Adrenal gland (tissue), 12 donors: ENCODE data around the gene STAT6. TPM values are rescaled to one million over a fixed set of nuclear protein-coding genes. Genes with fewer than 3 reads are reported as not detected.

Source experiments
- DNase-seq, 7 donors: peaks; one replicate each; pipeline ENCODE4 v3.0.0-alpha.2; 2019 to 2020
- H3K27ac ChIP-seq, 5 donors: fragments of 200-600 bp; sonication (generic) in 4 of 5; 1 replicate in 3 of 5; 2 replicates in 2 of 5; pipeline versions ENCODE4 v1.5.1 to v1.8.0; 2016 to 2020; ENCODE audit warnings: mild to moderate bottlenecking in 1 of 5
- H3K27me3 ChIP-seq: fragments of 200-600 bp; 2 replicates; pipeline ENCODE4 v1.8.0; 2021
- H3K36me3 ChIP-seq, 2 donors: fragments of 200-600 bp; replicated peaks in 1 of 2; 1 replicate in 1 of 2; 2 replicates in 1 of 2; pipeline versions ENCODE4 v1.5.1 to v1.8.0; 2018 to 2022
- H3K4me1 ChIP-seq, 2 donors: fragments of 200-600 bp; replicated peaks in 1 of 2; 1 replicate in 1 of 2; 2 replicates in 1 of 2; pipeline versions ENCODE4 v1.5.1 to v1.8.0; 2018 to 2021
- H3K4me3 ChIP-seq, 4 donors: fragments of 200-600 bp; sonication (generic) in 3 of 4; one replicate each; pipeline ENCODE4 v1.5.1; 2016 to 2018
- H3K9me3 ChIP-seq, 3 donors: fragments of 200-600 bp; sonication (generic) in 1 of 3; replicated peaks in 1 of 3; 1 replicate in 2 of 3; 2 replicates in 1 of 3; pipeline versions ENCODE4 v1.5.1 to v1.8.0; 2016 to 2021
- CTCF ChIP-seq, 6 experiments: fragments of 450-650 bp in 4 of 6; fragments of 200-600 bp in 2 of 6; sonication (generic) in 1 of 6; IDR thresholded peaks; 1 replicate in 5 of 6; 2 replicates in 1 of 6; pipeline versions ENCODE4 v1.5.1 to v1.8.0; 2016 to 2021; ENCODE audit warnings: antibody characterized with exemption in 6 of 6, mild to moderate bottlenecking in 2 of 6, moderate library complexity in 1 of 6
- POLR2A ChIP-seq, 2 donors: fragments of 450-650 bp; IDR thresholded peaks; one replicate each; pipeline ENCODE4 v1.6.1; 2017; ENCODE audit warnings: antibody characterized with exemption in 2 of 2, mild to moderate bottlenecking in 2 of 2, moderate library complexity in 1 of 2
- WGBS, 4 donors: extraction: QIAGEN DNeasy Blood & Tissue Kit in 2 of 4; methylation state at CpG; one replicate each; pipeline versions ENCODE4 v1.1.5 to v1.1.7; 2013 to 2017; 5-methylcytosine and 5-hydroxymethylcytosine counted together
- intact Hi-C, 2 donors: fragments of 100-400 bp; cut with DNase I; formaldehyde crosslinking; loops; one replicate each; pipeline versions ENCODE4 v1.14.1 to v1.15.0; 2022 to 2023
- polyA plus RNA-seq, 3 donors: library from polyadenylated mRNA; stranded (reverse); fragments of 200-250 nt in 2 of 3; fragments of 350-450 nt in 1 of 3; fragmentation: Illumina TruSeq in 1 of 3; extraction: RNeasy Lipid Tissue Mini Kit (QIAGEN cat#74804) in 1 of 3; gene quantifications; one replicate each; pipeline ENCODE4 v1.2.3, GENCODE V29; 2013 to 2014
- total RNA-seq, 9 donors: library from RNA; depleted of rRNA in 4 of 9; stranded (reverse); fragments of >200 nt in 4 of 9; fragments of 120-200 nt in 1 of 9; fragmentation: NEBNext Ultra II Directional in 1 of 9; extraction: Animal tissue kit (Norgen Biotek cat#: 25700) in 1 of 9; gene quantifications; one replicate each; pipeline versions ENCODE4 v1.1.0 to v1.2.4, GENCODE V29; 2013 to 2023
- donor health status: healthy with polysubstance abuse.
- donor health status: Bipolar disorder and iron deficiency.
- donor health status: DM: yes; HTN: yes; CAD: no.
- donor health status: DM: no; HTN: no; CAD: no.
- donor health status: DM: no; HTN: no; CAD: no.
- donor health status: DM: yes; HTN: yes; CAD: no.

The STAT6 gene
- total and polyA plus RNA-seq, 12 donors, result 71.9 to 321 (median 155) TPM

GRCh38 chr12:57098546-57098945 is 12.6 kb downstream of the STAT6 start:
- no peak for TF ChIP-seq CTCF (IDR thresholded peaks at IDR 0.05)
- no peak for TF ChIP-seq POLR2A (IDR thresholded peaks at IDR 0.05)
- 83 to 100% (median 93%) methylated on average over 1 of the region's 1 CpG for WGBS, 4 donors
- H3K27me3 ChIP-seq, result no peaks in the 10 kb centered on the region
- intact Hi-C loops, result no loop called here
- peak in 2 of 7 donors; percentile 9 to 19 for DNase-seq
- H3K27ac ChIP-seq, result peak overlapping the region in 2 of 5 donors; percentile 5 to 25
- H3K36me3 ChIP-seq, result peaks cover 0 to 63% of the 10 kb centered on the region in 2 donors
- peaks cover 8 to 30% of the 10 kb centered on the region in 2 donors for H3K4me1 ChIP-seq
- H3K9me3 ChIP-seq, result no peaks in the 10 kb centered on the region
- no peak overlapping the region for H3K4me3 ChIP-seq

GRCh38 chr12:57097554-57097835 is 13.7 kb downstream of the STAT6 start:
- no peaks in the 10 kb centered on the region for H3K9me3 ChIP-seq
- no peak for TF ChIP-seq POLR2A (IDR thresholded peaks at IDR 0.05)
- TF ChIP-seq CTCF (IDR thresholded peaks at IDR 0.05), result no peak
- 50 to 62% (median 58%) methylated on average over 8 of the region's 8 CpGs for WGBS, 4 donors
- peak in 2 of 7 donors; percentile 20 to 27 for DNase-seq
- intact Hi-C loops, result no loop called here
- no peaks in the 10 kb centered on the region for H3K27me3 ChIP-seq
- no peak overlapping the region for H3K4me3 ChIP-seq
- peaks cover 8 to 32% of the 10 kb centered on the region in 2 donors for H3K4me1 ChIP-seq
- H3K36me3 ChIP-seq, result peaks cover 0 to 70% of the 10 kb centered on the region in 2 donors
- peak overlapping the region in 4 of 5 donors; percentile 2 to 72 (median 61) for H3K27ac ChIP-seq

GRCh38 chr12:57096748-57097553 is 14.2 kb downstream of the STAT6 start:
- intact Hi-C loops, result no loop called here
- no peak overlapping the region for H3K4me3 ChIP-seq
- H3K27ac ChIP-seq, result peak overlapping the region in 4 of 5 donors; percentile 2 to 72 (median 61)
- no peaks in the 10 kb centered on the region for H3K27me3 ChIP-seq
- H3K4me1 ChIP-seq, result peaks cover 8 to 28% of the 10 kb centered on the region in 2 donors
- DNase-seq, result peak in 4 of 7 donors; percentile 24 to 52 (median 44)
- H3K36me3 ChIP-seq, result peaks cover 0 to 75% of the 10 kb centered on the region in 2 donors
- no peak for TF ChIP-seq POLR2A (IDR thresholded peaks at IDR 0.05)
- TF ChIP-seq CTCF (IDR thresholded peaks at IDR 0.05), result no peak
- WGBS, 4 donors, result 50 to 61% (median 58%) methylated on average over 7 to 8 of the region's 8 CpGs
- no peaks in the 10 kb centered on the region for H3K9me3 ChIP-seq

- Histone ChIP-seq H3K27ac (peak overlapping the region in 3 of 5 donors; percentile 60 to 72 (median 62)), H3K4me1 (peaks cover 8 to 30% of the 10 kb centered on the region in 2 donors), H3K4me3 (no peak overlapping the region), H3K36me3 (peaks cover 0 to 83% of the 10 kb centered on the region in 2 donors), H3K27me3 (no peaks in the 10 kb centered on the region), H3K9me3 (no peaks in the 10 kb centered on the region)
- WGBS, 4 donors, result 77 to 94% (median 90%) methylated on average over 6 of the region's 6 CpGs
- DNase-seq, result peak in 2 of 7 donors; percentile 25 to 29
- intact Hi-C loops, result no loop called here
- no peak for TF ChIP-seq POLR2A (IDR thresholded peaks at IDR 0.05)
- no peak for TF ChIP-seq CTCF (IDR thresholded peaks at IDR 0.05)
These were observed 15.0 kb downstream of the STAT6 start for GRCh38 chr12:57096099-57096572.
